NB4 (cell line): Measurements from ENCODE around the gene RBMS3.
"Not testable (repeated sequence)": the region's sequence is repeated elsewhere in the genome, so short reads cannot be mapped to it uniquely, and the experiment has no call there.

ENCODE experiments used
- DNase-seq: peaks from one replicate; pipeline ENCODE4 v3.0.0; 2010; ENCODE audit warnings: low read depth
- H3K4me3 ChIP-seq: one replicate; pipeline ENCODE4 v1.5.1; 2011; ENCODE audit warnings: mild to moderate bottlenecking, low read depth, low read length, moderate library complexity
- MYC ChIP-seq: IDR thresholded peaks from 2 replicates; pipeline ENCODE4 v1.6.1; 2011; ENCODE audit warnings: low read depth, low read length
- POLR2A ChIP-seq: IDR thresholded peaks from 2 replicates; pipeline ENCODE4 v1.6.1; 2011; ENCODE audit warnings: mild to moderate bottlenecking; ENCODE audit not compliant: insufficient read length; ENCODE audit errors: extremely low read depth
- TF ChIP-seq, protein P1 (sequence below): IDR thresholded peaks from 2 replicates; pipeline ENCODE4 v1.6.1; 2011; ENCODE audit warnings: low read depth, low read length
- TF ChIP-seq, protein P2 (sequence below): IDR thresholded peaks from one replicate; pipeline ENCODE4 v1.5.1; 2012; ENCODE audit warnings: low read depth, low read length

The RBMS3 gene

DNA sequence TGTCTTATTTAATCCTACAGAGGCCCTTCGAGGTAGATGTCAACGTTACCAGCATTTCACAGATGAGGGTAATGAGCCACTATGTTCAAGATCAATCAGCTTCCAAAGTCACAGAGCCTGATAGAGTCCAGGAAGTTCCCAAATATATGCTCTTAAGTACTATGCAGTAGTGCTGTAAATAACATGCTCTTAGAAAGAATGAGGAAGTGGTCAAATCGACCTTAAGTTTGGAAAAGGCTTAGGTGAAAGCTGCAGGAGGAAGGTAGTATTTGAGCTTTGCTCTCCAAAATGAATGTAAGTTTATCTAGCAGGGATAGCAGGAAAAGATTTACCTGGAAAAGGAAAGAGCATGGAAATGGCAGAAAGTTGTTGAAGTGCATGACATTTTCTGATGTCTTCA, 234.0 kb downstream of the RBMS3 start:
- H3K4me3 ChIP-seq: no peak overlapping the region
- DNase-seq: peak; percentile 31
- TF ChIP-seq, protein P1, sequence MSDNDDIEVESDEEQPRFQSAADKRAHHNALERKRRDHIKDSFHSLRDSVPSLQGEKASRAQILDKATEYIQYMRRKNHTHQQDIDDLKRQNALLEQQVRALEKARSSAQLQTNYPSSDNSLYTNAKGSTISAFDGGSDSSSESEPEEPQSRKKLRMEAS: no peak
- no peak for TF ChIP-seq MYC
- no peak for TF ChIP-seq POLR2A
- TF ChIP-seq, protein P2, sequence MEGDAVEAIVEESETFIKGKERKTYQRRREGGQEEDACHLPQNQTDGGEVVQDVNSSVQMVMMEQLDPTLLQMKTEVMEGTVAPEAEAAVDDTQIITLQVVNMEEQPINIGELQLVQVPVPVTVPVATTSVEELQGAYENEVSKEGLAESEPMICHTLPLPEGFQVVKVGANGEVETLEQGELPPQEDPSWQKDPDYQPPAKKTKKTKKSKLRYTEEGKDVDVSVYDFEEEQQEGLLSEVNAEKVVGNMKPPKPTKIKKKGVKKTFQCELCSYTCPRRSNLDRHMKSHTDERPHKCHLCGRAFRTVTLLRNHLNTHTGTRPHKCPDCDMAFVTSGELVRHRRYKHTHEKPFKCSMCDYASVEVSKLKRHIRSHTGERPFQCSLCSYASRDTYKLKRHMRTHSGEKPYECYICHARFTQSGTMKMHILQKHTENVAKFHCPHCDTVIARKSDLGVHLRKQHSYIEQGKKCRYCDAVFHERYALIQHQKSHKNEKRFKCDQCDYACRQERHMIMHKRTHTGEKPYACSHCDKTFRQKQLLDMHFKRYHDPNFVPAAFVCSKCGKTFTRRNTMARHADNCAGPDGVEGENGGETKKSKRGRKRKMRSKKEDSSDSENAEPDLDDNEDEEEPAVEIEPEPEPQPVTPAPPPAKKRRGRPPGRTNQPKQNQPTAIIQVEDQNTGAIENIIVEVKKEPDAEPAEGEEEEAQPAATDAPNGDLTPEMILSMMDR: no peak

- TF ChIP-seq POLR2A (no peak), MYC (no peak)
- TF ChIP-seq, protein P2: no peak
- TF ChIP-seq, protein P1: no peak
- peak; percentile 7 for DNase-seq
- no peak overlapping the region for H3K4me3 ChIP-seq
Observed at GRCh38 chr3:29515451-29515850, 234.6 kb downstream of the RBMS3 start.

- no peak for TF ChIP-seq MYC
- TF ChIP-seq, protein P2: no peak
- no peak for TF ChIP-seq POLR2A
- TF ChIP-seq, protein P1: no peak
- DNase-seq: no peak
Observed at GRCh38 chr3:29516164-29516563, 235.3 kb downstream of the RBMS3 start.

GRCh38 chr3:29520764-29521163, 239.9 kb downstream of the RBMS3 start:
- TF ChIP-seq, protein P2: no peak
- TF ChIP-seq MYC (no peak), POLR2A (no peak)
- TF ChIP-seq, protein P1: no peak
- no peak overlapping the region for H3K4me3 ChIP-seq
- DNase-seq: no peak

More at GRCh38 chr3:29516164-29516563, 235.3 kb downstream of the RBMS3 start:
- H3K4me3 ChIP-seq: no peak overlapping the region

- no peak for DNase-seq
- TF ChIP-seq POLR2A: no peak
- TF ChIP-seq MYC: no peak
- TF ChIP-seq, protein P2: no peak
- TF ChIP-seq, protein P1: no peak
- no peak overlapping the region for H3K4me3 ChIP-seq
Observed at GRCh38 chr3:29521293-29521692, 240.4 kb downstream of the RBMS3 start.

- no peak for DNase-seq
- H3K4me3 ChIP-seq: no peak overlapping the region
- TF ChIP-seq MYC: no peak
- TF ChIP-seq, protein P1: no peak
- TF ChIP-seq, protein P2: no peak
- no peak for TF ChIP-seq POLR2A
Observed at GRCh38 chr3:29521751-29522150, 240.9 kb downstream of the RBMS3 start.

GRCh38 chr3:29524433-29524832, 243.6 kb downstream of the RBMS3 start:
- not testable (repeated sequence) for DNase-seq, H3K4me3 ChIP-seq
